ENCODE results near the gene LRP1.
A peak's percentile ranks its signal among the peaks of the same experiment; 100 is the strongest.

Gene LRP1

DNA sequence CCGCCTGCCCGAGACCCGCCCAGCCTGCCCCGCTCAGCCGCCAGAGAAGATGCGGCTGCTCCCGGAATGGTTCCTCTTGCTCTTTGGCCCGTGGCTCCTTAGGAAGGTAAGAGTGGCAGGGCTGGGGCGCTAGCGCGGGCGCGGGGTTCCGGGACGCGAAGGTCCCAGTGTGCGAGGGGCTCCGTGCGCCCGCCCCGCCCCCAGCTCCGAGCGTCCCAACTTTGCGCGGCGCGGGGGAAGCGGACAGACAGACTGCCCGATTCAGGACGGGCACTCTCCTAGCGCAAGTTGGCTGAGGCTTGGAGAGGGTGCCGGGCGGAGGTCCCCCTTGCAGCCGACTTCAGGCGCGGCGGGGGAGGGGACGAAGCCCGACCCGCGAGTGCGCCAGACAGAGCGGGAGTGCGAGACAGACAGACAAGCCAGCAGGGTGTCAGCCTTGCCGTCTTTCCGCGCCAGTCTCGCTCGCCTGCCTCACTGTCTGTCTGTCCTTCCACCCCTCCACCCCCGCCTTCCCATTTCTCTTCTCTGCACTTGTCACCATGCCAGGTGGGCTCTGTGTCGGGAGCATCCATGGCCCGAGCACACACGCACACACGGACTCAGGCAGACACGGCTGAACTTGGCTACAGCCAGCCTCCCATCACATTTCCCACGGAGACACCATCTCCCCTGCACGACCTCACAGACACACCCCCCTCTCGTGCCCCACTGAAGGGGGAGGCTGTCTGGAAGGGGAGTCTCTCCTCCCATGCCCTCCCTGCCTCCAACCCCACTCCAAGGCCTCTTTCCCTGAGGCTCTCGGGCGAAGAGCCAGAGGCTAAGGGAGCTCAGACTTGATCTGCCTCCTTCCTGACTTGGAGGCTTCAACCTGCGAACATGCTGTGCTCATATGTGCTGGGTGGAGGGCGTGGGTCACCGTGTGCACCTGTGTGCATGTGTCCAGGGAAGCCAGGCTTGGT, 88.9 kb downstream of the LRP1 start:
- Histone ChIP-seq H3K9ac (no peak overlapping the region), H2AFZ (peak overlapping the region; percentile 51), H3K79me2 (no peaks in the 10 kb centered on the region), H3K27ac (no peak overlapping the region), H3K9me3 (ENCODE audit: control insufficient read depth, low read length) (no peaks in the 10 kb centered on the region), H3K4me1 (peaks cover 7% of the 10 kb centered on the region), H3K27me3 (ENCODE audit: control insufficient read depth, insufficient read depth, low read length) (peaks cover 13% of the 10 kb centered on the region), H3K4me2 (ENCODE audit: low read length) (peak overlapping the region; percentile 67), H3K4me3 (ENCODE audit: low read depth, low read length) (peak overlapping the region; percentile 13), H3K36me3 (ENCODE audit: control insufficient read depth, insufficient read depth, low read length) (no peaks in the 10 kb centered on the region)
- TF ChIP-seq, protein P1, sequence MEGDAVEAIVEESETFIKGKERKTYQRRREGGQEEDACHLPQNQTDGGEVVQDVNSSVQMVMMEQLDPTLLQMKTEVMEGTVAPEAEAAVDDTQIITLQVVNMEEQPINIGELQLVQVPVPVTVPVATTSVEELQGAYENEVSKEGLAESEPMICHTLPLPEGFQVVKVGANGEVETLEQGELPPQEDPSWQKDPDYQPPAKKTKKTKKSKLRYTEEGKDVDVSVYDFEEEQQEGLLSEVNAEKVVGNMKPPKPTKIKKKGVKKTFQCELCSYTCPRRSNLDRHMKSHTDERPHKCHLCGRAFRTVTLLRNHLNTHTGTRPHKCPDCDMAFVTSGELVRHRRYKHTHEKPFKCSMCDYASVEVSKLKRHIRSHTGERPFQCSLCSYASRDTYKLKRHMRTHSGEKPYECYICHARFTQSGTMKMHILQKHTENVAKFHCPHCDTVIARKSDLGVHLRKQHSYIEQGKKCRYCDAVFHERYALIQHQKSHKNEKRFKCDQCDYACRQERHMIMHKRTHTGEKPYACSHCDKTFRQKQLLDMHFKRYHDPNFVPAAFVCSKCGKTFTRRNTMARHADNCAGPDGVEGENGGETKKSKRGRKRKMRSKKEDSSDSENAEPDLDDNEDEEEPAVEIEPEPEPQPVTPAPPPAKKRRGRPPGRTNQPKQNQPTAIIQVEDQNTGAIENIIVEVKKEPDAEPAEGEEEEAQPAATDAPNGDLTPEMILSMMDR (IDR thresholded peaks at IDR 0.05), result no peak

- Histone ChIP-seq H3K79me2 (no peaks in the 10 kb centered on the region), H3K27me3 (ENCODE audit: control insufficient read depth, insufficient read depth, low read length) (peaks cover 13% of the 10 kb centered on the region)
Measured at GRCh38 chr12:57218030-57218853, 90.0 kb downstream of the LRP1 start.

GRCh38 chr12:57219205-57219992, 91.1 kb downstream of the LRP1 start:
- TF ChIP-seq, protein P1 (IDR thresholded peaks at IDR 0.05), result no peak
- Histone ChIP-seq H3K4me3 (ENCODE audit: low read depth, low read length) (no peak overlapping the region), H3K4me2 (ENCODE audit: low read length) (no peak overlapping the region), H3K79me2 (no peaks in the 10 kb centered on the region), H3K9me3 (ENCODE audit: control insufficient read depth, low read length) (no peaks in the 10 kb centered on the region), H3K9ac (no peak overlapping the region), H3K4me1 (peaks cover 4% of the 10 kb centered on the region), H3K36me3 (ENCODE audit: control insufficient read depth, insufficient read depth, low read length) (no peaks in the 10 kb centered on the region), H2AFZ (no peak overlapping the region), H3K27me3 (ENCODE audit: control insufficient read depth, insufficient read depth, low read length) (peaks cover 19% of the 10 kb centered on the region), H3K27ac (no peak overlapping the region)

More at GRCh38 chr12:57218030-57218853, 90.0 kb downstream of the LRP1 start:
- H3K4me2 ChIP-seq (ENCODE audit: low read length), result no peak overlapping the region
- no peak overlapping the region for H3K4me3 ChIP-seq (ENCODE audit: low read depth, low read length)
- peaks cover 7% of the 10 kb centered on the region for H3K4me1 ChIP-seq
- H2AFZ ChIP-seq, result no peak overlapping the region
- H3K9ac ChIP-seq, result no peak overlapping the region
- no peaks in the 10 kb centered on the region for H3K9me3 ChIP-seq (ENCODE audit: control insufficient read depth, low read length)
- H3K27ac ChIP-seq, result no peak overlapping the region
- no peaks in the 10 kb centered on the region for H3K36me3 ChIP-seq (ENCODE audit: control insufficient read depth, insufficient read depth, low read length)
- TF ChIP-seq, protein P1 (IDR thresholded peaks at IDR 0.05), result no peak

DNA sequence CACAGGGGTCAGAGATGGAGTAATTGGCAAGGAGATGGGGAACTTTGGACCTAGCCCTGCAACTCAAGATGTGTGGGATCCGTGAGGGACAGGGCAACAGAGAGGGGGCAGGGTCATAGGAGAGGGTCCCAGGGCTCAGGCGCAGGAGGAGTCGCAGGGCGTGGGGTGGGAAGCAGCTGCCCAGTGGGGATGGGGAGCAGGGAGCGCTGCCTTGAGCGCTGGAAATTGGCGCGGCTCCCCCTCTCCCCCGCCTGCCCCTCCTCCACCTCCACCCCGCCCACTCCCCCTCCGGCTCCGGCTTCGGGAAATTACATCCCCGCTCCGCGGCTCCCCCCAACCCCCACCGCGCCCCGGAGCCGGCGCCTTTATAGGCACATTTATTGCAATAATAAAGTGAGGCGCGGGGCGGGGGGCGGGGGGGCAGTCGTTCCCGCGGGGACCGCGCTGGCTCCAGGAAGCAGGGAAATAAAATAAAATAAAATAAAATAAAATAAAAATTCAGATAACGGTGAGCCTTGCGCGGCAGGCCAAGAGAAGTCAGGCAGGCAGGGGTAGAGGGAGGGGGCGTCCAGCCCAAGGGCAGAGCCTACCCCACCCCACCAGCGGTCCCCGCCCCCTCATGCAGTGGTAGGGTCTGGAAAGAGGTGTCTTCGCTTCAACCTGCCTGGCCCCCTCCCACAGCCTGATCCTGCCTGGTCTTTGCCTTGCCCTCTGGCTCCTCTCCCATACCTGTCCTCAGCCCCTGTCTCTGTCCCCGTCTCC, 91.9 kb downstream of the LRP1 start:
- Histone ChIP-seq H3K27me3 (ENCODE audit: control insufficient read depth, insufficient read depth, low read length) (peaks cover 17% of the 10 kb centered on the region), H3K36me3 (ENCODE audit: control insufficient read depth, insufficient read depth, low read length) (no peaks in the 10 kb centered on the region), H3K9me3 (ENCODE audit: control insufficient read depth, low read length) (no peaks in the 10 kb centered on the region), H3K79me2 (no peaks in the 10 kb centered on the region), H3K9ac (no peak overlapping the region), H2AFZ (no peak overlapping the region), H3K4me1 (peaks cover 4% of the 10 kb centered on the region), H3K4me2 (ENCODE audit: low read length) (no peak overlapping the region), H3K4me3 (ENCODE audit: low read depth, low read length) (no peak overlapping the region), H3K27ac (no peak overlapping the region)
- TF ChIP-seq, protein P1 (IDR thresholded peaks at IDR 0.05), result no peak

Data from parathyroid adenoma (tissue), 2 donors.